ENCODE results near the gene ZNF197. TPM values are rescaled to one million over a fixed set of nuclear protein-coding genes. Genes with fewer than 3 reads are reported as not detected.

ZNF197 gene
- total RNA-seq, 1 experiment from 2014 or later = 17.5 TPM

GRCh38 chr3:44596621-44597020 is 28.2 kb upstream of the ZNF197 start:
- TF ChIP-seq CTCF (conservative IDR thresholded peaks at IDR 0.05) = no peak

More at GRCh38 chr3:44596621-44597020, 28.2 kb upstream of the ZNF197 start:
- Histone ChIP-seq H2BK5ac (ENCODE audit: insufficient read length, low read length) (no peak overlapping the region), H2BK20ac (ENCODE audit: low read depth, low read length, poor library complexity, severe bottlenecking) (no peak overlapping the region), H3K23me2 (ENCODE audit: insufficient read length, low read depth, low read length, poor library complexity, severe bottlenecking) (no peaks in the 10 kb centered on the region), H3K79me2 (ENCODE audit: insufficient read depth, low read length) (no peaks in the 10 kb centered on the region), H4K8ac (replicated peaks; ENCODE audit: insufficient read length, low read depth, low read length) (no peak overlapping the region), H3T11ph (ENCODE audit: low read length) (no peak overlapping the region), H4K5ac (ENCODE audit: insufficient read length, low read depth, low read length) (no peak overlapping the region), H2AK5ac (ENCODE audit: insufficient read length, low read length) (no peak overlapping the region), H2AFZ (ENCODE audit: low read length) (no peak overlapping the region), H2BK15ac (ENCODE audit: low read depth, low read length) (no peak overlapping the region), H3K23ac (ENCODE audit: insufficient read length, low read depth, low read length) (no peak overlapping the region), H3K9ac (ENCODE audit: extremely low read depth, insufficient read length, low read length) (no peak overlapping the region), H3K56ac (ENCODE audit: insufficient read length, low read depth, low read length) (no peak overlapping the region), H3K4me2 (ENCODE audit: insufficient read depth, insufficient read length, low read length) (no peak overlapping the region), H4K91ac (ENCODE audit: insufficient read length, low read depth, low read length) (no peak overlapping the region), H3K27me3 (ENCODE audit: insufficient read depth, low read length) (no peaks in the 10 kb centered on the region), H3K27ac (ENCODE audit: insufficient read length, low read depth, low read length) (no peak overlapping the region), H3K4me1 (ENCODE audit: insufficient read depth, low read length) (no peaks in the 10 kb centered on the region), H3K9me3 (ENCODE audit: control insufficient read depth, low read depth, low read length) (peaks cover 39% of the 10 kb centered on the region), H3K79me1 (ENCODE audit: insufficient read depth, low read depth, low read length, poor library complexity, severe bottlenecking) (no peaks in the 10 kb centered on the region), H2BK12ac (ENCODE audit: insufficient read length, low read depth, low read length) (no peak overlapping the region), H3K4ac (ENCODE audit: low read depth, low read length) (no peak overlapping the region), H2BK120ac (ENCODE audit: low read depth, low read length, poor library complexity, severe bottlenecking) (no peak overlapping the region), H3K14ac (ENCODE audit: insufficient read depth, low read length) (no peak overlapping the region), H4K20me1 (ENCODE audit: control insufficient read depth, insufficient read depth, insufficient read length) (no peaks in the 10 kb centered on the region), H3K18ac (ENCODE audit: insufficient read length, low read depth, low read length) (no peak overlapping the region)
- WGBS (ENCODE audit: extremely low coverage, insufficient read length, low lambda C conversion rate) = no CpG with 5 or more reads among the region's 1 CpG
- Mint-ChIP-seq H3K36me3 (ENCODE audit: insufficient read depth in 1 of 3, low read depth in 3 of 3) (peaks cover 69 to 94% (median 83%) of the 10 kb centered on the region in 3 experiments), H3K27me3 (ENCODE audit: low read depth) (peaks cover 2% of the 10 kb centered on the region; the same call in 1 of the 2 replicates), H3K9me3 (peaks cover 57 to 83% of the 10 kb centered on the region in 2 experiments), H3K27ac (no peak overlapping the region), H3K4me3 (no peak overlapping the region), H3K4me1 (no peaks in the 10 kb centered on the region)
- DNase-seq = no peak

Measured in H9 (cell line).